IMR-90 (cell line): ENCODE results near the gene CSTA. TPM values are rescaled to one million over a fixed set of nuclear protein-coding genes. Genes with fewer than 3 reads are reported as not detected.

ENCODE experiments used
- ATAC-seq: fragments of 200-7000 bp; cut with Tn5 transposase; 2 replicates; pipeline ENCODE4 v1.9.1; 2020; ENCODE audit warnings: low read depth, mild to moderate bottlenecking, moderate library complexity
- BruUV-seq: library from RNA; stranded (reverse); fragments of 400-500 nt; replicated peaks from 2 replicates; lab custom pipeline; 2021; lab: Mats Ljungman, UMichigan
- CTCF ChIA-PET: fragments of 300-600 bp; formaldehyde crosslinking; extraction: SDS; loops from one replicate; lab custom pipeline; 2021; ENCODE audit warnings: antibody characterized with exemption; lab: Yijun Ruan, JAX
- POLR2A ChIA-PET: fragments of 300-600 bp; sonication (Branson Sonifier 250); formaldehyde crosslinking; loops from one replicate; lab custom pipeline; 2022; ENCODE audit warnings: antibody characterized with exemption; ENCODE audit not compliant: unreplicated experiment; lab: Charles Lee
- DNase-seq: peaks from one replicate; pipeline ENCODE4 v3.0.0; 2013
- H2AFZ ChIP-seq: replicated peaks from 2 replicates; pipeline ENCODE3; 2013; ENCODE audit warnings: low read length, mild to moderate bottlenecking; ENCODE audit not compliant: poor library complexity
- H2AK5ac ChIP-seq: 2 replicates; pipeline ENCODE4 v1.6.1; 2013; ENCODE audit warnings: low read depth, low read length, inconsistent platforms
- H2AK9ac ChIP-seq: replicated peaks from 2 replicates; pipeline ENCODE3; 2013; ENCODE audit warnings: mild to moderate bottlenecking, low read depth, low read length, moderate library complexity; ENCODE audit not compliant: poor library complexity
- H2BK120ac ChIP-seq: 2 replicates; pipeline ENCODE4 v1.6.1; 2013; ENCODE audit warnings: low read depth, low read length, inconsistent platforms
- H2BK15ac ChIP-seq: 3 replicates; pipeline ENCODE4 v1.6.1; 2013; ENCODE audit warnings: low read depth, low read length, inconsistent platforms
- H2BK20ac ChIP-seq: 2 replicates; pipeline ENCODE4 v1.6.1; 2013; ENCODE audit warnings: low read depth, mild to moderate bottlenecking, inconsistent platforms, low read length, moderate library complexity
- H2BK5ac ChIP-seq: 2 replicates; pipeline ENCODE4 v1.6.1; 2013; ENCODE audit warnings: mild to moderate bottlenecking, low read depth, low read length, inconsistent platforms; ENCODE audit not compliant: poor library complexity, severe bottlenecking
- H3K14ac ChIP-seq: replicated peaks from 2 replicates; pipeline ENCODE4 v1.6.1; 2013; ENCODE audit warnings: low read depth, low read length, inconsistent platforms
- H3K18ac ChIP-seq: 2 replicates; pipeline ENCODE4 v1.6.1; 2013; ENCODE audit warnings: low read depth, low read length, control low read depth
- H3K23ac ChIP-seq: 2 replicates; pipeline ENCODE4 v1.6.1; 2013; ENCODE audit warnings: low read depth, low read length, inconsistent platforms
- H3K27ac ChIP-seq: 2 replicates; pipeline ENCODE4 v1.5.1; 2013; ENCODE audit warnings: mild to moderate bottlenecking, control low read depth, low read length; ENCODE audit not compliant: insufficient read depth
- H3K27me3 ChIP-seq: 2 replicates; pipeline ENCODE4 v1.6.1; 2013; ENCODE audit warnings: low read length; ENCODE audit not compliant: control insufficient read depth, insufficient read depth
- H3K36me3 ChIP-seq: 2 replicates; pipeline ENCODE4 v1.6.1; 2013; ENCODE audit warnings: low read length, mixed read lengths; ENCODE audit not compliant: control insufficient read depth, insufficient read depth
- H3K4ac ChIP-seq: 2 replicates; pipeline ENCODE4 v1.6.1; 2013; ENCODE audit warnings: low read depth, low read length, inconsistent platforms
- H3K4me1 ChIP-seq: 2 replicates; pipeline ENCODE4 v1.6.1; 2013; ENCODE audit warnings: low read length, mixed read lengths; ENCODE audit not compliant: control insufficient read depth, insufficient read depth
- H3K4me2 ChIP-seq: 2 replicates; pipeline ENCODE4 v1.6.1; 2013; ENCODE audit warnings: low read depth, mild to moderate bottlenecking, control low read depth, low read length, moderate library complexity
- H3K4me3 ChIP-seq: 2 replicates; pipeline ENCODE4 v1.5.1; 2013; ENCODE audit warnings: low read depth, mild to moderate bottlenecking, control low read depth, low read length, moderate library complexity; ENCODE audit not compliant: insufficient read depth
- H3K56ac ChIP-seq: 2 replicates; pipeline ENCODE4 v1.6.1; 2013; ENCODE audit warnings: low read length, inconsistent platforms; ENCODE audit not compliant: insufficient read depth; ENCODE audit errors: extremely low read depth
- H3K79me1 ChIP-seq, 2 experiments: 2 replicates each; pipeline ENCODE4 v1.6.1; 2013; ENCODE audit warnings: low read length in 2 of 2, inconsistent platforms in 1 of 2, low read depth in 1 of 2
- H3K9ac ChIP-seq: 2 replicates; pipeline ENCODE4 v1.6.1; 2013; ENCODE audit warnings: low read depth, low read length, control low read depth
- H3K9me1 ChIP-seq: 2 replicates; pipeline ENCODE4 v1.6.1; 2013; ENCODE audit warnings: low read length, inconsistent platforms; ENCODE audit not compliant: insufficient read depth
- H3K9me3 ChIP-seq: 2 replicates; pipeline ENCODE4 v1.6.1; 2013; ENCODE audit warnings: low read length; ENCODE audit not compliant: control insufficient read depth, insufficient read depth
- H4K20me1 ChIP-seq: 2 replicates; pipeline ENCODE4 v1.6.1; 2013; ENCODE audit warnings: low read length, inconsistent platforms; ENCODE audit not compliant: insufficient read depth
- H4K5ac ChIP-seq: 2 replicates; pipeline ENCODE4 v1.6.1; 2013; ENCODE audit warnings: mild to moderate bottlenecking, low read depth, low read length, control low read depth
- H4K8ac ChIP-seq, 2 experiments: 2 replicates each; pipeline ENCODE4 v1.6.1; 2013; ENCODE audit warnings: low read depth in 2 of 2, low read length in 2 of 2, control low read depth in 1 of 2, inconsistent platforms in 1 of 2
- H4K91ac ChIP-seq: 2 replicates; pipeline ENCODE4 v1.6.1; 2013; ENCODE audit warnings: low read depth, low read length, inconsistent platforms; ENCODE audit not compliant: insufficient read depth
- BHLHE40 ChIP-seq: fragments of 150-350 bp; IDR thresholded peaks from 2 replicates; pipeline ENCODE4 v1.6.1; 2016; ENCODE audit warnings: mild to moderate bottlenecking, low read depth, low read length
- CEBPB ChIP-seq: IDR thresholded peaks from 2 replicates; pipeline ENCODE4 v1.6.1; 2012; ENCODE audit warnings: low read depth, low read length, improper control_type of control experiment
- CHD1 ChIP-seq: IDR thresholded peaks from 2 replicates; pipeline ENCODE4 v1.6.1; 2012; ENCODE audit warnings: low read depth, low read length, improper control_type of control experiment
- ELK1 ChIP-seq: fragments of 150-350 bp; IDR thresholded peaks from 2 replicates; pipeline ENCODE4 v1.6.1; 2016; ENCODE audit warnings: low read depth, mild to moderate bottlenecking, low read length, moderate library complexity, borderline replicate concordance
- FOS ChIP-seq: fragments of 150-350 bp; IDR thresholded peaks from 2 replicates; pipeline ENCODE4 v1.6.1; 2016; ENCODE audit warnings: low read depth, low read length
- MAFK ChIP-seq: IDR thresholded peaks from 2 replicates; pipeline ENCODE4 v1.6.1; 2012; ENCODE audit warnings: low read depth, low read length, improper control_type of control experiment
- MAZ ChIP-seq: IDR thresholded peaks from 2 replicates; pipeline ENCODE4 v1.6.1; 2012; ENCODE audit warnings: low read depth, mild to moderate bottlenecking, low read length, improper control_type of control experiment, moderate library complexity, borderline replicate concordance
- MXI1 ChIP-seq: IDR thresholded peaks from 2 replicates; pipeline ENCODE4 v1.6.1; 2012; ENCODE audit warnings: low read depth, mild to moderate bottlenecking, low read length, moderate library complexity, borderline replicate concordance
- NFE2L2 ChIP-seq: fragments of 150-350 bp; IDR thresholded peaks from 2 replicates; pipeline ENCODE4 v1.6.1; 2016; ENCODE audit warnings: low read depth, mild to moderate bottlenecking, low read length
- POLR2A ChIP-seq: IDR thresholded peaks from 2 replicates; pipeline ENCODE4 v1.6.1; 2012; ENCODE audit warnings: mild to moderate bottlenecking, low read depth, low read length
- RAD21 ChIP-seq: IDR thresholded peaks from 2 replicates; pipeline ENCODE4 v1.6.1; 2012; ENCODE audit warnings: low read length, improper control_type of control experiment
- RCOR1 ChIP-seq: IDR thresholded peaks from 2 replicates; pipeline ENCODE4 v1.6.1; 2012; ENCODE audit warnings: mild to moderate bottlenecking, low read length, improper control_type of control experiment; ENCODE audit not compliant: insufficient replicate concordance
- RFX5 ChIP-seq: IDR thresholded peaks from 2 replicates; pipeline ENCODE4 v1.8.0; 2012; ENCODE audit warnings: low read depth, mild to moderate bottlenecking, low read length, moderate library complexity
- SMC3 ChIP-seq: fragments of 150-350 bp; IDR thresholded peaks from 2 replicates; pipeline ENCODE4 v1.6.1; 2016; ENCODE audit warnings: low read depth, mild to moderate bottlenecking, antibody characterized with exemption, low read length, moderate library complexity
- USF2 ChIP-seq: fragments of 150-350 bp; IDR thresholded peaks from 2 replicates; pipeline ENCODE4 v1.6.1; 2017; ENCODE audit warnings: mild to moderate bottlenecking, antibody characterized with exemption, low read length, low read depth
- WGBS, 2 experiments: methylation state at CpG; one replicate each; pipeline versions ENCODE4 v1.1.5 to v1.1.7; 2013; ENCODE audit warnings: missing lambda C conversion rate in 2 of 2; ENCODE audit not compliant: insufficient read length in 1 of 2; ENCODE audit errors: extremely low coverage in 2 of 2; 5-methylcytosine and 5-hydroxymethylcytosine counted together
- dilution Hi-C: fragments of 300-500 bp; cut with HindIII; formaldehyde crosslinking; loops from one replicate; pipeline ENCODE4 v1.14.3; 2018; ENCODE audit warnings: low sequenced_read_pairs; ENCODE audit not compliant: unreplicated experiment
- in situ Hi-C: fragments of 300-500 bp; cut with MboI; formaldehyde crosslinking; loops from 3 replicates; pipeline ENCODE4 v1.14.3; 2019; ENCODE audit warnings: low sequenced_read_pairs, inconsistent platforms, mixed read lengths
- intact Hi-C: fragments of 100-400 bp; cut with micrococcal nuclease; formaldehyde crosslinking; loops from 2 replicates; pipeline ENCODE4 v1.10.0; 2022
- polyA plus RNA-seq, 3 experiments: library from polyadenylated mRNA; depleted of rRNA; stranded (reverse); fragments of >200 nt; gene quantifications; 2 replicates each; pipeline ENCODE4 v1.2.3, GENCODE V29; 2012; ENCODE audit warnings: low replicate concordance in 1 of 3
- total RNA-seq: library from RNA; depleted of rRNA; stranded (reverse); fragments of >200 nt; gene quantifications from 2 replicates; pipeline ENCODE4 v1.2.3, GENCODE V29; 2012
- TF ChIP-seq, protein P1 (sequence below): conservative IDR thresholded peaks from 2 replicates; pipeline ENCODE4 v1.5.1; 2012; ENCODE audit warnings: mild to moderate bottlenecking, low read depth, low read length, improper control_type of control experiment

Gene CSTA
- total and polyA plus RNA-seq, 2 of the 4 experiments (the other 2 are of a cell fraction) = 0.17 TPM; not detected in 1

- Histone ChIP-seq H3K27me3 (no peaks in the 10 kb centered on the region), H3K9ac (no peak overlapping the region), H2BK120ac (no peak overlapping the region), H3K4ac (no peak overlapping the region), H3K4me3 (no peak overlapping the region), H4K8ac (no peak overlapping the region), H3K14ac (no peak overlapping the region), H3K27ac (no peak overlapping the region), H2BK20ac (no peak overlapping the region), H3K23ac (no peak overlapping the region), H4K91ac (no peak overlapping the region), H2AFZ (no peak overlapping the region), H2AK9ac (no peak overlapping the region), H4K20me1 (no peaks in the 10 kb centered on the region), H3K79me1 (no peaks in the 10 kb centered on the region; a peak in 1 of 4 replicates), H3K18ac (no peak overlapping the region), H3K9me3 (no peaks in the 10 kb centered on the region), H4K5ac (no peak overlapping the region), H3K4me2 (no peak overlapping the region), H2AK5ac (no peak overlapping the region), H3K9me1 (peaks cover 3% of the 10 kb centered on the region), H3K4me1 (peaks cover 5% of the 10 kb centered on the region), H2BK5ac (no peak overlapping the region), H2BK15ac (no peak overlapping the region), H3K36me3 (peaks cover 12% of the 10 kb centered on the region), H3K56ac (no peak overlapping the region)
- DNase-seq (no peak), ATAC-seq (no peak)
- TF ChIP-seq CHD1 (no peak), RCOR1 (no peak), CEBPB (no peak), RAD21 (no peak), ELK1 (no peak), MXI1 (no peak), MAFK (no peak), POLR2A (no peak), FOS (no peak), RFX5 (no peak), USF2 (no peak), BHLHE40 (no peak), SMC3 (no peak), MAZ (no peak), NFE2L2 (no peak)
- TF ChIP-seq, protein P1, sequence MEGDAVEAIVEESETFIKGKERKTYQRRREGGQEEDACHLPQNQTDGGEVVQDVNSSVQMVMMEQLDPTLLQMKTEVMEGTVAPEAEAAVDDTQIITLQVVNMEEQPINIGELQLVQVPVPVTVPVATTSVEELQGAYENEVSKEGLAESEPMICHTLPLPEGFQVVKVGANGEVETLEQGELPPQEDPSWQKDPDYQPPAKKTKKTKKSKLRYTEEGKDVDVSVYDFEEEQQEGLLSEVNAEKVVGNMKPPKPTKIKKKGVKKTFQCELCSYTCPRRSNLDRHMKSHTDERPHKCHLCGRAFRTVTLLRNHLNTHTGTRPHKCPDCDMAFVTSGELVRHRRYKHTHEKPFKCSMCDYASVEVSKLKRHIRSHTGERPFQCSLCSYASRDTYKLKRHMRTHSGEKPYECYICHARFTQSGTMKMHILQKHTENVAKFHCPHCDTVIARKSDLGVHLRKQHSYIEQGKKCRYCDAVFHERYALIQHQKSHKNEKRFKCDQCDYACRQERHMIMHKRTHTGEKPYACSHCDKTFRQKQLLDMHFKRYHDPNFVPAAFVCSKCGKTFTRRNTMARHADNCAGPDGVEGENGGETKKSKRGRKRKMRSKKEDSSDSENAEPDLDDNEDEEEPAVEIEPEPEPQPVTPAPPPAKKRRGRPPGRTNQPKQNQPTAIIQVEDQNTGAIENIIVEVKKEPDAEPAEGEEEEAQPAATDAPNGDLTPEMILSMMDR = no peak
- dilution Hi-C loops (no loop called here), in situ Hi-C loops (no loop called here), intact Hi-C loops (no loop called here)
- no TSS peak for BruUV-seq
- WGBS, 2 experiments = no CpG with 5 or more reads among the region's 2 CpGs
- ChIA-PET POLR2A (no interaction called here), CTCF (interaction anchor here (0.6 kb wide), 1 partner anchor 297 kb away, joined by 3 read pairs; no protein-coding TSS in a partner anchor)
These were observed 37.0 kb downstream of the CSTA start for GRCh38 chr3:122362026-122362425.
